ENCODE results near the gene HERC6. TPM values are rescaled to one million over a fixed set of nuclear protein-coding genes. Genes with fewer than 3 reads are reported as not detected.

HERC6 gene
- total RNA-seq, 1 donor from 2014 or later, result 21.1 TPM

GRCh38 chr4:88350786-88351185 is 27.9 kb upstream of the HERC6 start:
- H3K4me1 Mint-ChIP-seq, result no peaks in the 10 kb centered on the region
- no peaks in the 10 kb centered on the region for H3K27me3 Mint-ChIP-seq (ENCODE audit: low read depth)
- TF ChIP-seq CTCF (IDR thresholded peaks at IDR 0.05; ENCODE audit: unreplicated experiment), result no peak
- peaks cover 2% of the 10 kb centered on the region for H3K36me3 Mint-ChIP-seq
- no peak for DNase-seq (ENCODE audit: low spot score in 2 of 2, unreplicated experiment in 2 of 2)
- no peak overlapping the region for H3K4me3 Mint-ChIP-seq
- H3K27ac Mint-ChIP-seq, result no peak overlapping the region
- peaks cover 13% of the 10 kb centered on the region for H3K9me3 Mint-ChIP-seq

- Mint-ChIP-seq H3K4me1 (no peaks in the 10 kb centered on the region), H3K27me3 (ENCODE audit: low read depth) (no peaks in the 10 kb centered on the region), H3K27ac (no peak overlapping the region), H3K4me3 (no peak overlapping the region), H3K36me3 (peaks cover 2% of the 10 kb centered on the region), H3K9me3 (peaks cover 20% of the 10 kb centered on the region)
- no peak for DNase-seq (ENCODE audit: low spot score in 2 of 2, unreplicated experiment in 2 of 2)
- TF ChIP-seq CTCF (IDR thresholded peaks at IDR 0.05; ENCODE audit: unreplicated experiment), result no peak
These were observed 26.5 kb upstream of the HERC6 start for GRCh38 chr4:88352062-88352740.

- Mint-ChIP-seq H3K4me3 (no peak overlapping the region), H3K4me1 (no peaks in the 10 kb centered on the region), H3K27ac (no peak overlapping the region), H3K27me3 (ENCODE audit: low read depth) (no peaks in the 10 kb centered on the region), H3K36me3 (peaks cover 2% of the 10 kb centered on the region), H3K9me3 (peaks cover 28% of the 10 kb centered on the region)
- no peak for TF ChIP-seq CTCF (IDR thresholded peaks at IDR 0.05; ENCODE audit: unreplicated experiment)
- DNase-seq (ENCODE audit: low spot score in 2 of 2, unreplicated experiment in 2 of 2), result no peak
These were observed 25.3 kb upstream of the HERC6 start for GRCh38 chr4:88353324-88353723.

- peaks cover 50% of the 10 kb centered on the region for H3K9me3 Mint-ChIP-seq
- TF ChIP-seq CTCF (IDR thresholded peaks at IDR 0.05; ENCODE audit: unreplicated experiment), result no peak
- H3K36me3 Mint-ChIP-seq, result peaks cover 4% of the 10 kb centered on the region
- DNase-seq (ENCODE audit: low spot score in 2 of 2, unreplicated experiment in 2 of 2), result no peak
- H3K4me3 Mint-ChIP-seq, result no peak overlapping the region
- no peak overlapping the region for H3K27ac Mint-ChIP-seq
- H3K27me3 Mint-ChIP-seq (ENCODE audit: low read depth), result no peaks in the 10 kb centered on the region
- no peaks in the 10 kb centered on the region for H3K4me1 Mint-ChIP-seq
These were observed 21.9 kb upstream of the HERC6 start for GRCh38 chr4:88356771-88357170.

- no peaks in the 10 kb centered on the region for H3K4me1 Mint-ChIP-seq
- H3K27me3 Mint-ChIP-seq (ENCODE audit: low read depth), result no peaks in the 10 kb centered on the region
- no peak overlapping the region for H3K27ac Mint-ChIP-seq
- DNase-seq (ENCODE audit: low spot score in 2 of 2, unreplicated experiment in 2 of 2), result no peak
- no peak overlapping the region for H3K4me3 Mint-ChIP-seq
- H3K36me3 Mint-ChIP-seq, result peaks cover 4% of the 10 kb centered on the region
- no peak for TF ChIP-seq CTCF (IDR thresholded peaks at IDR 0.05; ENCODE audit: unreplicated experiment)
- peaks cover 50% of the 10 kb centered on the region for H3K9me3 Mint-ChIP-seq
These were observed 21.4 kb upstream of the HERC6 start for GRCh38 chr4:88357262-88357661.

Data from mesothelial cell of epicardium (in vitro differentiated cells).